HG02938 (cell line): ENCODE measurements around the gene RNF167.

ENCODE experiments used
- ATAC-seq: cut with Tn5 transposase; IDR thresholded peaks from one replicate; pipeline ENCODE4 v1.9.1; 2021; ENCODE audit warnings: mild to moderate bottlenecking, moderate library complexity; ENCODE audit not compliant: unreplicated experiment

The RNF167 gene

DNA sequence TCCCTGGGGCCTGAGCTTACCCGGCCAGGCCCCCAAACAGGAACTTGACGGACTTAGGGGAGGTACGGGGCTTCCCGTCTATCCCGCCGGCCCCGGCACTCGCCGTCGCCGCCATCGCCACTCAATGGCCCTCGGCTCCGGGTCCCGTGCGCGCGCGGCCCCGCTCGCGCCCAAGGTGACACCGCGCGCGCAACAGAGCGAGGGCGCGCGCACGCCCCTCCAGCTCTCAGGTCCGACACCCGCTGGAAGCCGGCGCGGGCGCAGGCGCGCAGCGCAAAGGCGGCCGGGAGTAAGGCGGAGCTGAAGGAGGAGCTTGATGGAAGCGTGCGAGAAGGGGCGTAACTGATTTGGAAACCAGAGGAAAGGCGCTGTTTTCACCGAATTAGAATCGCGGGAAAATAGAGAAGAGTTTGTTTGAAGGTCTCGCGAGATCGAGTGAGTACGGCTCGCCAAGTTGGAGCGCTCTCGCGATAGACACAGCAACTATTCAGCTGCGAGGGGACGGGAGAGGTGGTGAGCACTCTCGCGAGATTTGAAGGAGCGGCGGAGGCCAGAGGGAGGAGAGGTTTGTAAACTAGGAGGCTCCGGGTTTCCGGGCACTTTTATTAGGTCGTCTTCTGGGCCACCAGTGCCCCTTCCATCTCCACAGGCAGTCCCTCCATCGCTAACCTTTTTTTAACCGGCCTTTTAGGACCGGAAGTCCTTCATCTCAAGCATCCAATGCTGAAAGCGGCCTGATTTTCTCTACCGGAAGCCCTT, at the start of gene RNF167, which contains the start of gene SLC25A11:
Gene RNF167, plus strand, starts transcription at position 473 of the 759 bp plus-strand sequence. CDS start 642 bp downstream, outside the sequence.
Gene SLC25A11, minus strand, starts transcription at position 251 of the 759 bp plus-strand sequence. Its CDS starts 136 bp downstream, at position 115.
- ATAC-seq, result peak; percentile 80

DNA sequence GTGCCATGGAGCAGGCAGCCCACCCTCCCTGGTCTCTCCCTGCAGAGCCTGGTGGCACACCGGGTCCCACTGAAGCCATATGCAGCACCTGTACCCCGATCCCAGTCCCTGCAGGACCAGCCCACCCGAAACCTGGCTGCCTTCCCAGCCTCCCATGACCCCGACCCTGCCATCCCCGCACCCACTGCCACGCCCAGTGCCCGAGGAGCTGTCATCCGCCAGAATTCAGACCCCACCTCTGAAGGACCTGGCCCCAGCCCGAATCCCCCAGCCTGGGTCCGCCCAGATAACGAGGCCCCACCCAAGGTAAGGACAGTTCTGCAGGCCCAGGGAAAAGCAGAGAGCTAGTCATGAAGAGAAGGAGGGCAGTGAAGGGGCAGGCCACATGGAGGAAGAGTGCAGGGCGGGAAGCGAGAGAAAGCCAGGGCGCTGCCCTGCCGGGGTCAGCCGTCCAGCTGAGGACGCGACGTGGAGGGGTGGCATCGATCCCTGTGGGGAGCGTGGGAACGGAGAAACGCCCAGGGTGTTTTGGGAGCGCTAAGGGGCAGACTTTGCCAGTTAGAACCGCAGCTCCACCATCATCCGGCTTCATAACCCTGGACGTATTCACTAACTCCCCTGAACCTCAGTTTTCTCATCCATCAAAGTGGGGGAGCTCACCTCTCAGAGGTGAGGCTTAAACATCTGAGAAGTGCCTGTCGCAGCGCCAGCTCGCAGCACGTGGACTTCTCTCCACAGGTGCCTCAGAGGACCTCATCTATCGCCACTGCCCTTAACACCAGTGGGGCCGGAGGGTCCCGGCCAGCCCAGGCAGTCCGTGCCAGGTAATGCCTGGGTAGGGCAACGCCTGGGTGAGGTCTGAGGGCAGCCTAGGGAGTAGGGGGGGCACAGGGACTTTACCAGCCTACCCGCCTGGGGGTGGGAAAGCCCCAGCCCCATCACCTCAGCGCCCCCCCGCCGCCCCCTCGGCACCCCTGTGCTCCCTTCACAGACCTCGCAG, 48.4 kb upstream of the RNF167 start:
- no peak for ATAC-seq

DNA sequence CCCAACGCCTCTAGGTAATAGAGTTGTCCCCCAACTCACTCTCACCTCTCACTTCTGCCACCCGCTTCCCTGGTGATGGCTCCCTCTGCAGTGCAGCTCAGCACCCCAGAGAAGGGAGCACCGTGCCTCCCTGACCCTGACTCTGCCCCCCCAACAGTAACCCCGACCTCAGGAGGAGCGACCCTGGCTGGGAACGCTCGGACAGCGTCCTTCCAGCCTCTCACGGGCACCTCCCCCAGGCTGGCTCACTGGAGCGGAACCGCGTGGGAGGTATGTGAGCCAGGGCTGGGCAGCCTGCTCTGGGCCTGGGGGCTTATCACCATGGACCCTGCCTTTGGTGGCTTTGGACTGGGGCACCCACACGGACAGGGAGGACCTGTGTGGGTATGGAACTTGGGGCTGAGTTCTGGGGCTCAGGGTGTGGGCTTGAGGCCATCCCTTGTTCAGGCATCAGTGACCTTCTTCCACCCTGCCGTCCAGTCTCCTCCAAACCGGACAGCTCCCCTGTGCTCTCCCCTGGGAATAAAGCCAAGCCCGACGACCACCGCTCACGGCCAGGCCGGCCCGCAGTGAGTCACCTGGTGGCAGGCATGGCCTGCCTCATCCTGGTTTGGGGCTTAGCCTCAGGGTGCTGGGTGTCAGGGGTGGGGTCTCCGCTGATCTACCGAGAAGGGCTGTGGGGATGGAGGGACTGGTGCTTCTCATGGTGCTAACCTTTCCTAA, 47.4 kb upstream of the RNF167 start:
- no peak for ATAC-seq

DNA sequence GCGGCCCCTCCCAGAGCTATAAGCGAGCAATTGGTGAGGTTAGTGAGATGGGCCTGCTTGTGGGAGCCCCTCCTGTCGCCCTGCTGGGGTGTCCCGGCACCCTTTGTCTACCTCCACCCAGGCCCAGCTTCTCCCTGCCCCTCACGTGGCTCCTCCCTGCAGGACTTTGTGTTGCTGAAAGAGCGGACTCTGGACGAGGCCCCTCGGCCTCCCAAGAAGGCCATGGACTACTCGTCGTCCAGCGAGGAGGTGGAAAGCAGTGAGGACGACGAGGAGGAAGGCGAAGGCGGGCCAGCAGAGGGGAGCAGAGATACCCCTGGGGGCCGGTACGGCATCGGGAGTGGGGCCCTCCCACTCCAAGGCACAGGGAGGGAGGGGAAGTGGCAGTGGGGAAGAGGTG, 46.8 kb upstream of the RNF167 start:
- ATAC-seq, result no peak

DNA sequence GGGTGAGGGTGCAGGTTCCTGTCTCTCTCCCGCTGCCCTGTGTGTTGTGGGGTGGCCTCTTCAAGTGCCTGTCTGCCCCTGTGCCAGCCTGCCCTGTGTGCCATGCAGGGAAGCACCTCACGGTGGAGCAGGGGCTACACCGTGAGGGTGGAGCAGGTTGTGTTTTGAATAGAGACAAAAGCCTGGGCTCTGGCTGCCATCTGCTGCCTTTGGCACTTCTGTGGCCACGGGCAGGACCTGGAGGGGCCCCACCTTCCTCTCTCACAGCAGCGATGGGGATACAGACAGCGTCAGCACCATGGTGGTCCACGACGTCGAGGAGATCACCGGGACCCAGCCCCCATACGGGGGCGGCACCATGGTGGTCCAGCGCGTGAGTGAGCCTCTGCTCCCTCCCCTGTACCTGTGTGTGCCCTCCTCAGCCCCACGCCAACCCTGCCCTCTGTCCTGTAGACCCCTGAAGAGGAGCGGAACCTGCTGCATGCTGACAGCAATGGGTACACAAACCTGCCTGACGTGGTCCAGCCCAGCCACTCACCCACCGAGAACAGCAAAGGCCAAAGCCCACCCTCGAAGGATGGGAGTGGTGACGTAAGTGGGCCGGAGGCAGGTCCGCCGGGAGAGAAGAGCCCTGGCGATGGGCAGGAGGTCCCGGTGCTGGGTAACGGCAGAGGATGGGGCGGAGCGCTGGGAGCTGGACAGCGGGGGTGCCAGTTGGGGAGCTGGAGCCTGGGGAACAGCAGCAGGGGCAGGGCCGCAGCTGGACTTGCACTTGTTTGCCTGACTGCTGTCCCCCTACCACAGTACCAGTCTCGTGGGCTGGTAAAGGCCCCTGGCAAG, 46.1 kb upstream of the RNF167 start:
- ATAC-seq, result no peak

DNA sequence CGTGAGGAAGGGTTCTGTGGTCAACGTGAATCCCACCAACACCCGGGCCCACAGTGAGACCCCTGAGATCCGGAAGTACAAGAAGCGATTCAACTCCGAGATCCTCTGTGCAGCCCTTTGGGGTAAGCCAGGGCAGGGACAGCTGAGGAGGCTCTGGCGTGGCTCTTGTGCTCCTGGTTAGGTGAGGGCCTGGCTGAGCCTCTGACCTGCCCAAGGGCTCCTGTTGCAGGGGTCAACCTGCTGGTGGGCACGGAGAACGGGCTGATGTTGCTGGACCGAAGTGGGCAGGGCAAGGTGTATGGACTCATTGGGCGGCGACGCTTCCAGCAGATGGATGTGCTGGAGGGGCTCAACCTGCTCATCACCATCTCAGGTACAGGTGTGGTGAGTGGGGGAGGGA, 44.9 kb upstream of the RNF167 start:
- ATAC-seq, result no peak

DNA sequence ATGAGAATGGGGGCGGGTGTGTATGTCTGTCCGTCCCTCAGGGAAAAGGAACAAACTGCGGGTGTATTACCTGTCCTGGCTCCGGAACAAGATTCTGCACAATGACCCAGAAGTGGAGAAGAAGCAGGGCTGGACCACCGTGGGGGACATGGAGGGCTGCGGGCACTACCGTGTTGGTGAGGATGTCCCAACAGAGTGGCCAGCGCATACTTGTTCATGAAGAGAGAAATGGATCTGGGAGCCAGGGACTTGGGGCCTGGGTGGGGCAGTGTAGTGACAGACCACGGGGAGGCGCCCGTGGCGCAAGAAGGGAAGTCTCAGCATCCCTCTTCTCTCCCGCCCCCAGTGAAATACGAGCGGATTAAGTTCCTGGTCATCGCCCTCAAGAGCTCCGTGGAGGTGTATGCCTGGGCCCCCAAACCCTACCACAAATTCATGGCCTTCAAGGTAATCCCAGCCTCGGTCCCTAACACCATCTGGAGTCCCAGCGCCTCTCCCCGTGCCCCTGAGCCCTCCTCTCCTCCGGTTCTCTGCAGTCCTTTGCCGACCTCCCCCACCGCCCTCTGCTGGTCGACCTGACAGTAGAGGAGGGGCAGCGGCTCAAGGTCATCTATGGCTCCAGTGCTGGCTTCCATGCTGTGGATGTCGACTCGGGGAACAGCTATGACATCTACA, 44.3 kb upstream of the RNF167 start:
- ATAC-seq, result no peak

DNA sequence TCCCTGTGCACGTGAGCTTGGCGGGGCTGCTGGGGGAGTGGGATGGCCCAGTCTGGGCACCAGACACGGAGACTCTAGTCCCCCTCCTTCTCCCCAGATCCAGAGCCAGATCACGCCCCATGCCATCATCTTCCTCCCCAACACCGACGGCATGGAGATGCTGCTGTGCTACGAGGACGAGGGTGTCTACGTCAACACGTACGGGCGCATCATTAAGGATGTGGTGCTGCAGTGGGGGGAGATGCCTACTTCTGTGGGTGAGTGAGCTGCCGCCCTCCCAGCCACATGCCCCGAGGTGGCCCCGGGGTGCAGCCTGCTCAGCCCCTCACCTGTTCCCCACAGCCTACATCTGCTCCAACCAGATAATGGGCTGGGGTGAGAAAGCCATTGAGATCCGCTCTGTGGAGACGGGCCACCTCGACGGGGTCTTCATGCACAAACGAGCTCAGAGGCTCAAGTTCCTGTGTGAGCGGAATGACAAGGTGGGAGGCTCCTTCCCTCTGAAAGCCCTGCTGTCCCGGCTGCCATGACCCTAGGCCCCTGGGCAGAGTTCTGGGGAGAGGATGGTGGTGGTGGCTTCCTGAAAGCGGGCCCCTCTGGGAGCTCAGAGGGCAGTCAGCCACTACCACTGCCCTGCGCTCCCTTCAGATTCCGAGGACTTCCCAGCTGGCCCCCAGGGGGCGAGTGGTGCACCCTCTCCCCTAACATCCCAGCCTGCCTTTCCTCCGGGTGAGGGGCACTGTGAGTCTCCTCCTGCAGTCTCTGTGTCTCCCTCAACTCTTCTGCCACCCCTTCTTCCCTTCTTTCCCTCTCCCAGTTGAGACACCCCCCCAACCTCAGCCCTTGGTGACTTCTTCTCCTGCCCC, 43.5 kb upstream of the RNF167 start:
- no peak for ATAC-seq

DNA sequence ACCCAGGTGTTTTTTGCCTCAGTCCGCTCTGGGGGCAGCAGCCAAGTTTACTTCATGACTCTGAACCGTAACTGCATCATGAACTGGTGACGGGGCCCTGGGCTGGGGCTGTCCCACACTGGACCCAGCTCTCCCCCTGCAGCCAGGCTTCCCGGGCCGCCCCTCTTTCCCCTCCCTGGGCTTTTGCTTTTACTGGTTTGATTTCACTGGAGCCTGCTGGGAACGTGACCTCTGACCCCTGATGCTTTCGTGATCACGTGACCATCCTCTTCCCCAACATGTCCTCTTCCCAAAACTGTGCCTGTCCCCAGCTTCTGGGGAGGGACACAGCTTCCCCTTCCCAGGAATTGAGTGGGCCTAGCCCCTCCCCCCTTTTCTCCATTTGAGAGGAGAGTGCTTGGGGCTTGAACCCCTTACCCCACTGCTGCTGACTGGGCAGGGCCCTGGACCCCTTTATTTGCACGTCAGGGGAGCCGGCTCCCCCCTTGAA, 42.8 kb upstream of the RNF167 start:
- ATAC-seq, result no peak

DNA sequence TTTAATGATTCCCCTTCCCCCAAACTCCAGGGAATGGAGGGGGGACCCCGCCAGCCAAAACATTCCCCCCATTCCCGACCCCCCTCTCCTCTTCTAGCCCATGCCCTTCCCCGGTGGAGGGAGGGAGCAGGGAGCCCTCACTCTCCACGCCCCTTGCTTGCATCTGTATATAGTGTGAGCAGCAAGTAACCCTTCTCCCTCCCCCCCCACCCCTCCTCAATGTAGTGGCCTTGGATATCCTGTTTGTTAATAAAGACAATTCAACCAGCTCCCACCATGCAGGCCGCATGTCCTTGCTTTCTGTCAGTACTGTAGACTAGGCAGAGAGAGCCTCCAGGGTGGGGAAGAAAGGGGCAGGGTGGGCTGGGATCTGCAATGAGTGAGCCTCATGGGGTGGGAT, 42.3 kb upstream of the RNF167 start:
- no peak for ATAC-seq

DNA sequence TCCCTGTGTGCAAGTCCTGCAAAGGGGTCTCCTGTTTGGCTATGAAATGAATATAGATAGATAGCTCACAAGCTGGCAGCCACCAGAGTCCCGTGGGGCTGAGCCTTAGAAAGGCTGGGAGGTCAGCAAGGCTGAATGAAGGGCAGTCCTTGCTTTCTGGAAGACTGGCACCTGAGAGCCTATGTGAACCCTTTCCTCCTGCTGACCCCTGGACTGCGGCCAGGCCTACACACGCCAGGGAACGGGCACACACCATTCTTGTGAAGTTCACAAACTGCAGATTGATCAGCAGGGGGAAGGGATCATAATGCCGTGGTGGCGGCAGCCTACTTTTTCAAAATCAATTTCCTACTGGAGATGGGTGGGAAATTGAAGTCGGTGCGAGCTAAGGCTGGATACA, 41.7 kb upstream of the RNF167 start:
- ATAC-seq, result no peak

DNA sequence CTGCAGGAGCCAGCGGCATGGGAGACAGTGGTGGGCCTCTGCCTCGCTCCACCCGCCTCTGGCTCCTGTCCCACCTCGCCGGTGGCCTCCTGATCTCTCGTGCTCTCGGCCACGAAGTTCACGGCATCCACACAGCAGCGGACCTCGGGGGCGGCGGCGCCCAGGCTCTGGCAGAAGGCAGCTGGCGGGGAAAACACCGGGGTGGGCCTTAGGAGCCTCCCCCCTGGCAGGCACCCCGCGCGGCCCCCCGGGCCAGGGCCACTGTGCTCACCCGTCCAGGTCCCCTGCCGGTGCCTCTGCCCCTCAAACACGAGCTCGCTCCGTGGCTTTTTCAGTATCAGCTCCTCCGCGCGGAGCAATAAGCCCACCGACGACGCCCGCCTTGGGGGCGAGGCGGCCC, 41.1 kb upstream of the RNF167 start:
- ATAC-seq, result no peak

DNA sequence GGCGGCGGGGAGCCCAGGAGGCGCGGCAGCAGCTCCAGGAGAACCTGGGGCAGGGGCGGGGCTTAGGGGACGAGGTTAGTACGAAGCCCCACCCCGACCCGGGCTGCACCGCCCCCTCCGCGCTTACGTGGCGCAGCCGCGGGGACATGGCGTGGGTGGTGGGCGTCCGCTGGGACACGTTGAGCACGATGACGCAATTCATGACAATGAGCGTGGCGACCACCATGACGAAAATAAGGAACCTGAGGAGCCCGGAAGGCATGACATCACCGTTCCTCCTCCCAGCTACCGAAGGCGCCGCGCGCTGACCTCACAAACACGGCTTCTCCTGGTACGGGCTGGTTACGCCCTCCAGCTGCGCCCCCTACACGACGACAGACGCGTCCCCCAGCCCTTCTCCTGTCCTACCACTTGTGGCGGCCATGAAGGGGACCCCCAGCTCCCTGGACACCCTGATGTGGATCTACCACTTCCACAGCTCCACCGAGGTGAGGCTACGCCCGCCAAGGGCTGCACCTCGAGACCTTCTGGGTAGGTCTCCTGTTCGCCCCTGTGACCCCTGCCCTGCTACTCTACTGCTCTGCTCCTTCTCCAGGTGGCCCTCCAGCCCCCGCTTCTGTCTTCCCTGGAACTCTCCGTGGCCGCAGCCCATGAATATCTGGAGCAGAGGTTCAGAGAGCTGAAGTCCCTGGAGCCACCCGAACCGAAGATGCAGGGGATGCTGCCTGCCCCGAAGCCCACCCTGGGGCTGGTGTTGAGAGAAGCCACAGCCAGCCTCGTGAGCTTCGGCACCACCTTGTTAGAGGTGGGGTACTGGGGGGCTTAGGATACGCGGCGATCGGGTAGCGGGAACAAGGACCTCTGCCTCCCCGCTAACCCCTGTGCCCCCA, 40.5 kb upstream of the RNF167 start, which contains the start of gene C17orf107:
Gene C17orf107, plus strand, starts transcription at position 196 of the 890 bp plus-strand sequence. Its CDS starts 227 bp downstream, at position 423.
- ATAC-seq, result no peak

DNA sequence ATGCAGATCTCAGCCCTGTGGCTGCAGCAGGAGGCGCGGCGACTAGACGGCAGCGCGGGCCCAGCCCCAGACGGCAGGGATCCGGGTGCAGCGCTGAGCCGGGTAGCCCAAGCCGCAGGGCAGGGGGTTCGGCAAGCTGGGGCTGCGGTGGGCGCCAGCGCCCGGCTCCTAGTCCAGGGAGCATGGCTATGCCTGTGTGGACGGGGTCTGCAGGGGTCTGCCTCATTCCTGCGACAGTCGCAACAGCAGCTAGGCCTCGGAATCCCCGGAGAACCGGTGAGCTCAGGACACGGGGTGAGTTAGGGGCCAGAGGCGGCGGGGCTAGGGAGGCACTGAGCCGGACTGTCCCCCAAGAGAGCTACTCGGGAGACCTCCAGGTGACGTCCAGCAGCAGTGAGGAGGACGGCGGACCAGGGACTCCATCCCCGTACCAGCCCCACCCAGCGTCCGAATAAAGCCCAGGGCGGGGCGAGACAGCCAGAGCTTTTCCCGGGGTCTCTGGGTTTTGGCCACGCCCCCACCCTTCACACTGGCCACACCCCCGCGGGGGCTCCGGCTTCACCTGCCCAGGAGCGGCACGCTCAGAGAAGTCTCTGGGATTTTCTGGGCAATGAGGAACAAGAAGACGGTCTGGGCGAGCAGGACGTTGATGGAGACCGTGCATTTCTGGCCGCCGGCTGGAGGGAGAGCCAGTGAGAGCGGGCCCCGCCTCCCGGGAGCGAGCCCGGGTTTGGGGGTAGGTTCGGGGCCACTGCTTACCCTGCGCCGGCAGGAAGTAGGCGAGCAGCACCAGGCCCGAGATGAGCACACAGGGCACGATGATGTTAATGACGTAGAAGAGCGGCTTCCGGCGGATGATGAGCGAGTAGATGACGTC, 39.6 kb upstream of the RNF167 start:
- no peak for ATAC-seq

DNA sequence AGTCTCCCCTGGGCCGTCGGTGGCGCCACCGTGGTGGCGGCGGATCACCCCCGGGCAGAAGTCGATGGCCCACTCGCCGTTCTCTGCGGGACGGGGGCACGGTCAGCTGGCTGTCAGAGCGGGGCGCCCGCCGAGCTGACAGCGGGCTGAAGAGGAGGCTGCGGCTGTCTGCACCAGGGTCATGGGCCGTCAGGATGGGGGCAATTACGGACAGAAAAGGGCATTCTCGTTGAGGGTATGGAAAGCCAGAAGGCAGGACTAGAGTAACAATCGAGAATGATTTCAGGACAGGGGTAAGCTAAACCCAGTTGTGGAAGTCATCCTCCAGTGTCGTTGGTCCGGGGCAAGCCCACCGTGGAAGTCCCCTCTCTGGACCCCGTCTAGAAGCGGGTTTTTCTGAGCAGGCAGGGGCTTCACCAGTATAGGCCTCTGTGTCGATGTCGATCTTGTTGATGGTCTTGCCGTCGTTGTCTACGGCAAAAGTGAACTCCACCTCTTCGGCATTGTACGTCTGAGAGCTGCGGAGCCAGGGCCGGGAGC, 38.9 kb upstream of the RNF167 start:
- no peak for ATAC-seq
